C4-2B (cell line): Measurements from ENCODE around the gene CCDC158.
"Not testable (repeated sequence)": the region's sequence is repeated elsewhere in the genome, so short reads cannot be mapped to it uniquely, and the experiment has no call there.

Experiments used
- H3K27ac ChIP-seq: fragments of 450-650 bp; 2 replicates; pipeline ENCODE4 v1.5.1; 2017
- ZFX ChIP-seq: fragments of 450-650 bp; IDR thresholded peaks from 2 replicates; pipeline ENCODE4 v1.6.1; 2017
- TF ChIP-seq, protein P1 (sequence below): fragments of 450-650 bp; conservative IDR thresholded peaks from 2 replicates; pipeline ENCODE4 v1.5.1; 2017; ENCODE audit warnings: mild to moderate bottlenecking

The CCDC158 gene

DNA sequence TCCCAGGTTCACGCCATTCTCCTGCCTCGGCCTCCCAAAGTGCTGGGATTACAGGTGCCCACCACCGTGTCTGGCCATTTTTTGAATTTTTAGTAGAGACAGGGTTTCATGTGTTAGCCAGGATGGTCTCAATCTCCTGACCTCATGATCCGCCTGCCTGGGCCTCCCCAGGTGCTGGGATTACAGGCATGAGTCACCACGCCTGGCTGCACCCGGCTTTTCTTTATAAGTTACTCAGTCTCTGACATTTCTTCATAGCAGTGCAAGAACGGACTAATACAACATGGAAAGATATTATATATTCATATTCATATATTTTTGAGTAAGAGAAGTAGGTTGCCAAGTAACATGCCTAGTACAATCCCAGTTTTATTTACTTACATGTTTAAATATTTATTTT, 36.9 kb upstream of the CCDC158 start:
- no peak for TF ChIP-seq ZFX
- TF ChIP-seq, protein P1, sequence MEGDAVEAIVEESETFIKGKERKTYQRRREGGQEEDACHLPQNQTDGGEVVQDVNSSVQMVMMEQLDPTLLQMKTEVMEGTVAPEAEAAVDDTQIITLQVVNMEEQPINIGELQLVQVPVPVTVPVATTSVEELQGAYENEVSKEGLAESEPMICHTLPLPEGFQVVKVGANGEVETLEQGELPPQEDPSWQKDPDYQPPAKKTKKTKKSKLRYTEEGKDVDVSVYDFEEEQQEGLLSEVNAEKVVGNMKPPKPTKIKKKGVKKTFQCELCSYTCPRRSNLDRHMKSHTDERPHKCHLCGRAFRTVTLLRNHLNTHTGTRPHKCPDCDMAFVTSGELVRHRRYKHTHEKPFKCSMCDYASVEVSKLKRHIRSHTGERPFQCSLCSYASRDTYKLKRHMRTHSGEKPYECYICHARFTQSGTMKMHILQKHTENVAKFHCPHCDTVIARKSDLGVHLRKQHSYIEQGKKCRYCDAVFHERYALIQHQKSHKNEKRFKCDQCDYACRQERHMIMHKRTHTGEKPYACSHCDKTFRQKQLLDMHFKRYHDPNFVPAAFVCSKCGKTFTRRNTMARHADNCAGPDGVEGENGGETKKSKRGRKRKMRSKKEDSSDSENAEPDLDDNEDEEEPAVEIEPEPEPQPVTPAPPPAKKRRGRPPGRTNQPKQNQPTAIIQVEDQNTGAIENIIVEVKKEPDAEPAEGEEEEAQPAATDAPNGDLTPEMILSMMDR, result no peak
- H3K27ac ChIP-seq, result no peak overlapping the region

DNA sequence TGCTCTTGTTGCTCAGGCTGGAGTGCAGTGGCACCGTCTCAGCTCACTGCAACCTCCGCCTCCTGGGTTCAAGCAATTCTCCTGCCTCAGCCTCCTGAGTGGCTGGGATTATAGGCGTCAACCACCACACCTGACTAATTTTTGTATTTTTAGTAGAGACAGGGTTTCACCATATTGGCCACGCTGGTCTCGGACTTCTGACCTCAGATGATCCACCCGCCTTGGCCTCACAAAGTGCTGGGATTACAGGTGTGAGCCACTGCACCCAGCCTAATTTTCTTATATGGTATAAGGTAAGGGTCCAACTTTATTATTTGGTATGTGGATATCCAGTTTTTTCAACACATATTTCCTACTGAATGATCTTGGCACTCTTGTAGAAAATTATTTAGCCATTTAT, 33.1 kb upstream of the CCDC158 start:
- H3K27ac ChIP-seq, result not testable (repeated sequence)

GRCh38 chr4:76453232-76453631, 32.3 kb upstream of the CCDC158 start:
- no peak overlapping the region for H3K27ac ChIP-seq
- TF ChIP-seq, protein P1, result no peak
- TF ChIP-seq ZFX, result no peak

DNA sequence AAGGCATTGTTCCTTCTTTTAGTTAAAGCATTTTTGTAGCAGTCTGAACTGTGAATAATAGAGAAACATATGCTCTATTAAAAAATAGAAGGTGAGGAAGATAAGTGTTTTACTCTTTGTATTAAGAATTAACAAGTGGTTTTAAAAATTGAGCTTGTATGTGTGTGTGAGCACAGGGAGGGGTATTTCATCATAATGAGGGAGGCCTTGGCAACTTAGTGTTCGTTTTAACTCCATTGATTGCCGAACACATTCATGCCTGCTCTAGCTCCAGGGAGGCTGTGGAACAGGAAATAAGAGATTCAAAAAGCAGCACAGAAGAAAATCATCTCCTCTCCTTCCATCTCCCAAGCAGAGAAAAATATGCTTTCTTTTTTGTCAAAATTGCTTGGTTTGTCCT, 28.9 kb upstream of the CCDC158 start:
- no peak for TF ChIP-seq ZFX
- TF ChIP-seq, protein P1, result no peak
- no peak overlapping the region for H3K27ac ChIP-seq

DNA sequence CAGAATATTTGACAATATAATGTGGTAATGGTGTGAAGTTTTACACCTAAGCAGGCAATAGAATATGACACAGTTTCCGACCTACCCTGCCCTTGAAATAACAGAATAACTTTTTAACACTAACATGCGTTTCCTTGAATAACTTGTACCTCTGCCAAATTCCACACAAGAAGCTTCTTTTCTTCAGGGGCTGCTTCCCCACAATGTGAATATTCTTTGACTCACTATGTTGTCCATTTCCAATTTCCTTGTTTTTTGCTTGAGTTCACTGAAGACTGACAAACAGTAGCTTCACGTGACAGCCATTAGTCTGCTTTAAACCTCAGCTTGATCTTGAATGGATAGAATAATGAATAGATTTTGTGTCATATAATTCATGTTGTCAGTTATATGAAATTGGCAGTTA, 28.4 kb upstream of the CCDC158 start:
- H3K27ac ChIP-seq, result no peak overlapping the region
- no peak for TF ChIP-seq ZFX
- TF ChIP-seq, protein P1, result no peak

GRCh38 chr4:76448211-76448610, 27.3 kb upstream of the CCDC158 start:
- no peak for TF ChIP-seq ZFX
- TF ChIP-seq, protein P1, result no peak
- H3K27ac ChIP-seq, result no peak overlapping the region

DNA sequence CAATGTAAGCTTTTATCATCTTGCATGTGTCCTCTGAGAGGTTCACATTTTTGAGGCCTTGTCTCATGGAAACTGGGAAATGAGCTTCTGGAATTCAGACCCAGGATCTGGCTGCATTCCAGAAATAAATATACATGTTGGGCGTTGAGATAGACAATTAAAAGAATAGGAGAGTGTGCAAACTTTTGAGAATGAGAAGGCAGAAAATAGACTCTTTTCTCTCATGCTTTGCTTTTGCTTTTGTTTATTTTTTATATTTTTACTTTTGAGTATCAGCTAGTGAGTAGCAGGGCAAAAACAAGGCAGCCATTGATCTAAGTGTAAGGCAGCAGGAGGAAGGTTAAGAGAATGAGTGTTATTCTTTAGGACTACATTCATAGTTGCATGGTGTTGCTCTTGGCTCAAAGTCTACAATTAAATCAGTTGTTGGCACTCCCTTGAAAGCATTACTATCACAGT, 26.5 kb upstream of the CCDC158 start:
- TF ChIP-seq ZFX, result no peak
- H3K27ac ChIP-seq, result no peak overlapping the region

GRCh38 chr4:76445911-76446310, 25.0 kb upstream of the CCDC158 start:
- H3K27ac ChIP-seq, result no peak overlapping the region
- TF ChIP-seq ZFX, result no peak
- TF ChIP-seq, protein P1, result no peak

DNA sequence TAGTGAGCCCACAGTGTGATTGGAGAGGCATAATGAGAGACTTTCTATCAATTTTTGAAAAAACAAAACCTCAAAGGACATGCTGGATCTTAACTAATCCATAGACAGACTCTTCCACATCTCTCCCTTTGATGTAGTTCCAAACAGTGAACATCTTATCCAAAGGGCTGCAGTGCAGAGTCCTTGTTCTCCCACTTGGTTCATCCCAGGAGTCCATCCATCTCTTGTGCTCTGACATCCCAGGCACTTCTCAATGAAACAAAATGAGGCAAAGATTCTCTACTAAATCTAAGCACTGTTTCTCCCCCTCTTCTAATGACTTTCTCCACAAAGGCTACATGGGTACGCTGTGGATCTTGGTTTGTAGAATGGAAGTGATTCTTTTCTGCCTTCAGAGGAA, 22.4 kb upstream of the CCDC158 start:
- TF ChIP-seq ZFX, result no peak
- TF ChIP-seq, protein P1, result no peak
- H3K27ac ChIP-seq, result no peak overlapping the region
